Measurements from ENCODE around the gene FOXL3. TPM values are rescaled to one million over a fixed set of nuclear protein-coding genes. Genes with fewer than 3 reads are reported as not detected.
A peak's percentile ranks its signal among the peaks of the same experiment; 100 is the strongest.
"Not testable (repeated sequence)": the region's sequence is repeated elsewhere in the genome, so short reads cannot be mapped to it uniquely, and the experiment has no call there.

Gene FOXL3
- total RNA-seq, 1 donor from 2014 or later, result not detected

DNA sequence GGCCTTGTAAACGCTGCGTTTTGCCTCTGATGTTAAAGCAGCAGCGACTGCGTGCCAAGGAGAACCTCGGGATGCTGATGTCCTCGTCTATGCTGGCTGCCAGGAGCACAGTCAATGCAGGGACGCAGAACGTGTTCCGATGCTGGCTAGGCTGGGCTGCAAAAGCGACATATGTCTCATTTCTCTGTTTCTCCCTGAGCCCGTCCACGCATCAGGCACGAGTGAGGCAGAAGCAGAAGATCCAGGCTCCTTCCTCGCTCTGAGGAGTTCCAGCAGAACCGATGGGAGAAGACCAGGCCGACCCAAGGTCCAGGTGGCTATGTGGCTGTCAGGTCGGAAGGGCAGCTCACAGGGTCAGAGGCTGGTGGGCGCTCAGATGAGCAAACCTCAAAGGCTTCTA is 3.7 kb upstream of the FOXL3 start:
- DNase-seq (ENCODE audit: low read depth), result no peak

GRCh38 chr7:288671-289101 is 1.3 kb upstream of the FOXL3 start:
- no peak for DNase-seq (ENCODE audit: low read depth)

GRCh38 chr7:289209-289755 is 688 bp upstream of the FOXL3 start:
- DNase-seq (ENCODE audit: low read depth), result no peak

DNA sequence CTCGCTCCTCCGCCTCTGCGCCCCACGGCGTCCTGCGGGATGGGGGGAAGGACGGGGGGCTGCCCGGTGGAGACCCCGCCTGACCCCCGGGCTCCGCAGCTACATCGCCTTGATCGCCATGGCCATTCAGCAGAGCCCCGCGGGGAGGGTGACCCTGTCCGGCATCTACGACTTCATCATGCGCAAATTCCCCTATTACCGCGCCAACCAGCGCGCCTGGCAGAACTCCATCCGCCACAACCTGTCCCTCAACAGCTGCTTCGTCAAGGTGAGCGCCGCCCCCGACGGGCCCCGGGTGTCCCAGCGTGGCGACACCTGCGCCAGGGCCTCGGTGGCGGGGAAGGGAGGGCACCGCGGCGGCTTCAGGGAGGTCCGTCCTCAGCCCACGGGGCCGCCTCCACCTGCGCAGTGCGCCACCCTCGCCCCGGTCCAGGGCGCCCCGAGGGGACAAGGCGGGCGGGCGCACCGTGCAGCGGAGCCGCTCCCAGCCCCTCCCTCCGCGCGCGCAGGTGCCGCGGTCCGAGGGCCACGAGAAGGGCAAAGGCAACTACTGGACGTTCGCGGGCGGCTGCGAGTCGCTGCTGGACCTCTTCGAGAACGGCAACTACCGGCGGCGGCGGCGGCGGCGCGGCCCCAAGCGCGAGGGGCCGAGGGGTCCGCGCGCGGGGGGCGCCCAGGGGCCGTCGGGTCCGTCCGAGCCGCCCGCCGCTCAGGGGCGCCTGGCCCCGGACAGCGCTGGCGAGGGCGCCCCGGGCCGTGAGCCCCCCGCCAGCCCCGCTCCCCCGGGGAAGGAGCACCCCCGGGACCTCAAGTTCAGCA is 793 bp downstream of the FOXL3 start:
- no peak for DNase-seq (ENCODE audit: low read depth)

GRCh38 chr7:291373-292092 is 1.6 kb downstream of the FOXL3 start:
- DNase-seq (ENCODE audit: low read depth), result peak; percentile 97

DNA sequence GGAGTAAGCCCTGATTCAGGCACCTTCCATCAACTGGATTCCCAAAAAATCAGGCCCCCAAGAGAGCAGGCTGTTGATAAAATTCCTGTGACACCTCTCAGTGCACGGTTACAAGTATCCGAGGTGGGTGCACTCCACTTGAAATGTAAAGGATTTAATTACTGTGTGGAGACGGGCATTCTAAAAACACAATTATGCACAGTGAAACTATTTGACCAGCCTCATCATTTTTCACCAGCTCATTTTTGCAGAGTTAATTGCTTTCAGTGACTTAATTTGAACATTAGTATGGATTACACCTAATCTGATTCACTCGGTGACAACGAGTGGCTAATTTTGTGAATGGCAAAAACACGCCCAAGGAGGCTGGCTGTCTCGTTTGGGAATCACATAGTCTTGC is 2.3 kb downstream of the FOXL3 start:
- DNase-seq (ENCODE audit: low read depth), result no peak

DNA sequence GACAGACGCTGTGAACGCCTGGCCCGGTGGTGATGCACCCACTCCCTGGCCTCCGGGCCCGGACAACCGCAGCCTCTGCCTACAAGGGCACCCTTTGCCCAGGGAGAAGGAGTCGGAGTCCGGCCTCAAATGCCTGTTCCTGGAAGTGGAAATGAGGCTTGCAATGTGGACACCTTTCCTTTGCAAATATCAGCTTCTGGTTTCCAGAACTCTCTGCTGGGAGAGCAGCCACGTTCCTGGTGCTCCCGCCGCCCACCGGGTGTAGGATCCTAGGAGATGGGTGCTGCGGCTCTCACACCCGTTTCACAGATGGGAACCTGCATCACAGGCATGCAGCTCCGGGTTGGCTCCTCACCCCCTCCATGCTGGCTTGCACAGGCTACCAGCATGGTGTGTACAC is 2.9 kb downstream of the FOXL3 start:
- DNase-seq (ENCODE audit: low read depth), result no peak

- no peak for DNase-seq (ENCODE audit: low read depth)
These were observed 3.9 kb downstream of the FOXL3 start for GRCh38 chr7:293681-294439.

- no peak for DNase-seq (ENCODE audit: low read depth)
These were observed 4.6 kb downstream of the FOXL3 start for GRCh38 chr7:294440-295154.

GRCh38 chr7:295155-296154 is 5.5 kb downstream of the FOXL3 start:
- DNase-seq (ENCODE audit: low read depth), result no peak

- no peak for DNase-seq (ENCODE audit: low read depth)
These were observed 6.5 kb downstream of the FOXL3 start for GRCh38 chr7:296373-296945.

- DNase-seq (ENCODE audit: low read depth), result not testable (repeated sequence)
These were observed 7.2 kb downstream of the FOXL3 start for GRCh38 chr7:297141-297540.

DNA sequence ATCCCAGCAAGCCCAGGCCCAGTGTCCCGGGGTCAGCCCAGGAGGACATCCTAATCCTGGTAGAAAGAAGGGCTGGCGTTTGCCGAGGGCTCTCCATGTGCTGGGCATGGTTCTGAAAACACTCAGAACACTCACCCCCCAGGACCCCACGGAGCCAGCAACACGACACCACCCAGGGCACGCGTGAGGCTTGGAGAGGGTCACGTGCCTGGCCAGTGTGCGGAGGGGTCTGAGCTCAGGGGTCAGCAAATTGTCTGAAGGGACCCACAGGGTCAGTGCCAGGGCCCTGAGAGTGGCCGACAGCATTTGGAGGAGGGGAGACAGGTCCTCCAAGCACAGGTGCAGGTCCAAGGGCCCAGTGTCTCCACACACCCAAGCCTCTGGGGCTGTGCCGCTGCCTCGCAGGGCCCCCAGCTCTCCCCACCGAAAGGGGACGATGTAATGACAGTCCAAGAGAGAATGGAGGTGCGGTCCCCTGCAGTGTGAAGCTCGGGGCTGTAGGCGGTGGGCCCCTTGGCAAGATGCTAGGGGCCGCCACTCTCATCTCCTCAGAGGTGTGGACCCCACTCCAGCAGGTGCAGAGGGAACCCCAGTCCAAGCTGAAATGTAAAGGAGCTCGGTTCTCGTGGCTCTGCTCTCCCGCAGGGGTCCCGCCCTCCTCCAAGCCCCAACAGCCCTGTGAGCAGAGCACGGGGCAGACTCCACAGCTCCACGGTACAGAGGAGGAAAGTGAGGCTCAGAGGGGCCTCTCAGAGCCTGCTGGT is 7.8 kb downstream of the FOXL3 start:
- no peak for DNase-seq (ENCODE audit: low read depth)

DNA sequence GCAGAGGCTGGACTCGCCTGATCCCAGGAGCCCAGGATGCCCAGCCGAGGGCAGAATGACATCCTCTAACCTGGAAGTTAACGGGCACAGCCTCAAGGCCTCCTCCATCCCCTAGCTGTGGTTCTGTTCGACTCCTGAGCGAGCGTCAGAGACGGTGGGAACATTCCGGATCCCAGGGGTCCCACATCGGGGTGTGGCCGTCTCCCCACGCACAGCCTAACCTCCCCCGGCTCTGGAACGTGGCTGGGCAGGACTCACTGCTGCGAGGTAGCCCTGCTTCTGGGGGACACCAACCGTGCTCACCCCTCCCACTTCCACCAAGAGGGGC is 8.4 kb downstream of the FOXL3 start:
- DNase-seq (ENCODE audit: low read depth), result no peak

DNA sequence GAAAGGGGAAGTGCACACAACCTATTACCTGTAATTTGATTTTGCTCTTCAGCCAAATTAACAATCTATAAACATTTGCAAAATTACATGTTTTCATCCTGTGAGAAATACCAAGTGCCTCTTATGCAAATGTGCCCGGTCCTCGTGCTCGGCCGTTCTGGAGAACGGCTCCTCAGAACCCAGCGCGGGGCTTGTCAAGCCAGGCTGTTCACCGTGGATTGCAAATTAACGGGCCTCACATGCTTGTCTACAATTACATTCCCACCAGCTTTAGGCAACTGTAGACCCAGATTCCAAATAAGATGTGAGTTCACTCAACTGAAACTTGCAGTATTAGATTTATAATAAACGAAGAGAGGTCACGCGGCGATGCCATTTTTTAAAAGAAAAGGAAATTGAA is 8.8 kb downstream of the FOXL3 start:
- no peak for DNase-seq (ENCODE audit: low read depth)

DNA sequence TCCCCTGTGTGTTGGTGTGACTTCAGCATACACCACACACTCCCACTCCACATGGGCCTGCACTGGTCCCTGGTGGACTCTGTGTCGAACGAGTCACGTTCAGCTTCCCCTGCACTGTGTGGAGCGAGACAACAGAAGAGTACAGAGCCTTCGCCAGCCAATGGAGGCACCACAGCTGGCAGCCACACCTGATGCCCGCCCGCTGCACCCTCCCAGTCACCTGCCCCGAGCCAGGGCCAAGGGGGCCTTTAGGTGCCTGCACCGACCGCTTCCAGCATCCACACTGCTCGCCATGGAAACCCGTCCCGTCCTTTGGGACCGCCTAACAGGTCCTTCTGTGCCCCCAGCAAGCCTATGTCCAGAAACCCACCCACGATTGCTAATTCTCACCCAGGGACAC is 9.2 kb downstream of the FOXL3 start:
- no peak for DNase-seq (ENCODE audit: low read depth)

DNA sequence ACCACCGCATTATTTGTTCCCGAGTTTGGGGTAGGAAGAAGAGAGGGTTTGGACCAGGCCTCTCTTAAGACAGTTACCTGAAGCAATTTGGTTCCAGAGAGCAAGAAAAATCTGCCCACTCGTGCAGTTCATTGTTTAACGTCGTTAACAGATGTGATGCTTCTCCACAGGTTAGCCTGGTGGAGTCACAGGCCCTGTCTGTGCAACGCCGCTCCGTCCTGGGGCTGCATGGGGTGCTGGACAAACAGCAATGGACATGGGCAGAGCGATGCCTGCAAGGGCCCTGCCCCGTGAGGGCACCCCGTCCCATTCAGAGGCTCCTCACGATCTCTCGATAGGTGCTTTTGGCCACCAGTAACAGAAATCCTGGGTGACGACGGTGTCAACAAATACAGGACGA is 9.7 kb downstream of the FOXL3 start:
- no peak for DNase-seq (ENCODE audit: low read depth)

GRCh38 chr7:300048-300447 is 10.1 kb downstream of the FOXL3 start:
- no peak for DNase-seq (ENCODE audit: low read depth)
